GM23248 (cell line): ENCODE data around the gene ERCC1.

Experiments used
- EZH2 ChIP-seq: fragments of 200-600 bp; sonication (generic); IDR thresholded peaks from 2 replicates; pipeline ENCODE4 v1.6.1; 2018; ENCODE audit warnings: antibody characterized with exemption, mild to moderate bottlenecking; ENCODE audit not compliant: insufficient read depth, poor library complexity, severe bottlenecking
- EZH2phosphoT487 ChIP-seq: fragments of 200-600 bp; sonication (generic); IDR thresholded peaks from 2 replicates; pipeline ENCODE4 v1.6.1; 2018; ENCODE audit warnings: antibody characterized with exemption, moderate library complexity, mild to moderate bottlenecking, low read depth; ENCODE audit not compliant: insufficient read depth

DNA sequence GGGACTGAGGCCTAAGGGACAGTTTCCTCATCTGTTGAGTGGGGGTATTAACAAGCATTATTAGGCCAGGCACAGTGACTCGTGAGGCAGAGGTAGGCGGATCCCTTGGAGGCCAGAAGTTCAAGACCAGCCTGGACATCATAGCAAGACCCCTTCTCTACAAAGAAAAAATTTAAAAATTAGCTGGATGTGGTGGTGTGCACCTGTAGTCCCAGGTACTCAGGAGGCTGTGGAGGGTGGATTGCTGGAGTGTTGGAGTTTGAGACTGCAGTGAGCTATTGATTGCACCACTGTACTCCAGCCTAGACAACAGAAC, 32.7 kb upstream of the ERCC1 start:
- no peak for TF ChIP-seq EZH2phosphoT487
- no peak for TF ChIP-seq EZH2
